GM12878 (cell line): ENCODE measurements around the gene LMX1A. TPM values are rescaled to one million over a fixed set of nuclear protein-coding genes. Genes with fewer than 3 reads are reported as not detected.

Source experiments
- ATAC-seq: fragments of 200-7000 bp; cut with Tn5 transposase; 3 replicates; pipeline ENCODE4 v1.9.1; 2020; ENCODE audit warnings: mild to moderate bottlenecking, moderate library complexity
- BruUV-seq: library from RNA; stranded (reverse); fragments of 400-500 nt; replicated peaks from 2 replicates; lab custom pipeline; 2021; lab: Mats Ljungman, UMichigan
- CTCF ChIA-PET: fragments of 300-600 bp; sonication (Branson Sonifier 250); formaldehyde crosslinking; extraction: SDS; loops from one replicate; lab custom pipeline; 2021; ENCODE audit warnings: inconsistent platforms; lab: Yijun Ruan, JAX
- POLR2A ChIA-PET: fragments of 350-600 bp; formaldehyde crosslinking; extraction: SDS; loops from one replicate; lab custom pipeline; 2021; ENCODE audit warnings: inconsistent platforms; lab: Charles Lee
- RAD21 ChIA-PET: fragments of 300-600 bp; sonication (Branson Sonifier 250); formaldehyde crosslinking; loops from one replicate; lab custom pipeline; 2023; ENCODE audit warnings: antibody characterized with exemption; ENCODE audit not compliant: unreplicated experiment; lab: Charles Lee
- SMC1A ChIA-PET: fragments of 300-600 bp; sonication (Branson Sonifier 250); formaldehyde crosslinking; loops from one replicate; lab custom pipeline; 2023; ENCODE audit not compliant: unreplicated experiment, uncharacterized antibody; lab: Charles Lee
- DNase-seq: peaks from one replicate; pipeline ENCODE4 v3.0.0-alpha.2; 2011; ENCODE audit warnings: low read depth, low spot score
- FAIRE-seq: peaks from 3 replicates; lab custom pipeline; 2011; peaks lifted over from hg19 to GRCh38; lab: Jason Lieb, UNC
- H2AFZ ChIP-seq: 2 replicates; pipeline ENCODE4 v1.6.0; 2011; ENCODE audit warnings: low read depth, low read length, control low read depth; ENCODE audit not compliant: control insufficient read depth
- H3K27ac ChIP-seq: 2 replicates; pipeline ENCODE4 v1.5.1; 2011; ENCODE audit warnings: control low read depth; ENCODE audit not compliant: control insufficient read depth, insufficient read depth
- H3K27me3 ChIP-seq, 2 experiments: replicated peaks in 1 of 2; 2 replicates each; pipeline versions ENCODE4 v1.6.0 to v1.6.1; 2011; ENCODE audit warnings: low read length in 1 of 2; ENCODE audit not compliant: control insufficient read depth in 2 of 2, insufficient read depth in 2 of 2
- H3K36me3 ChIP-seq, 2 experiments: 2 replicates each; pipeline ENCODE4 v1.5.1; 2011; ENCODE audit warnings: low read length in 1 of 2; ENCODE audit not compliant: control insufficient read depth in 2 of 2, insufficient read depth in 2 of 2
- H3K4me1 ChIP-seq: 2 replicates; pipeline ENCODE4 v1.6.1; 2011; ENCODE audit warnings: mild to moderate bottlenecking, low read length, moderate library complexity, mixed read lengths; ENCODE audit not compliant: control insufficient read depth, insufficient read depth
- H3K4me2 ChIP-seq: 2 replicates; pipeline ENCODE4 v1.6.0; 2011; ENCODE audit warnings: control low read depth; ENCODE audit not compliant: control insufficient read depth, insufficient read depth
- H3K4me3 ChIP-seq: fragments of 200-600 bp; sonication (generic); 2 replicates; pipeline ENCODE4 v1.5.1; 2016
- H3K79me2 ChIP-seq: 2 replicates; pipeline ENCODE4 v1.6.0; 2011; ENCODE audit warnings: low read length; ENCODE audit not compliant: control insufficient read depth, insufficient read depth
- H3K9ac ChIP-seq: 2 replicates; pipeline ENCODE4 v1.8.0; 2011; ENCODE audit warnings: low read length, control low read depth, mixed read lengths; ENCODE audit not compliant: control insufficient read depth, insufficient read depth
- H3K9me3 ChIP-seq: replicated peaks from 3 replicates; pipeline ENCODE4 v1.5.1; 2011; ENCODE audit warnings: mild to moderate bottlenecking, low read length; ENCODE audit not compliant: control insufficient read depth, insufficient read depth
- H4K20me1 ChIP-seq: 2 replicates; pipeline ENCODE4 v1.6.0; 2011; ENCODE audit not compliant: control insufficient read depth, insufficient read depth
- ASH2L ChIP-seq: fragments of 300-600, 200-600 bp; sonication (generic); IDR thresholded peaks from 2 replicates; pipeline ENCODE4 v1.6.1; 2017; ENCODE audit warnings: low read depth, mild to moderate bottlenecking, borderline replicate concordance
- ATF2 ChIP-seq: IDR thresholded peaks from 2 replicates; pipeline ENCODE4 v1.6.1; 2012; ENCODE audit warnings: low read length, inconsistent platforms
- BMI1 ChIP-seq: fragments of 450-650 bp; IDR thresholded peaks from 2 replicates; pipeline ENCODE4 v1.6.1; 2016; ENCODE audit warnings: mild to moderate bottlenecking, moderate library complexity, borderline replicate concordance
- CBX5 ChIP-seq: sonication (generic); IDR thresholded peaks from 2 replicates; pipeline ENCODE4 v1.6.1; 2016; ENCODE audit warnings: low read depth, moderate library complexity, mild to moderate bottlenecking, inconsistent platforms
- CREB1 ChIP-seq: IDR thresholded peaks from 2 replicates; pipeline ENCODE4 v1.6.1; 2012; ENCODE audit warnings: low read depth, mild to moderate bottlenecking, inconsistent platforms
- FOS ChIP-seq: IDR thresholded peaks from 3 replicates; pipeline ENCODE4 v1.6.1; 2011; ENCODE audit warnings: borderline replicate concordance; ENCODE audit not compliant: insufficient read length; ENCODE audit errors: extremely low read depth
- FOXM1 ChIP-seq: IDR thresholded peaks from 2 replicates; pipeline ENCODE4 v1.6.1; 2012; ENCODE audit warnings: low read depth, mild to moderate bottlenecking, inconsistent platforms, low read length, moderate library complexity
- IKZF1 ChIP-seq: fragments of 450-650 bp; conservative IDR thresholded peaks from 2 replicates; pipeline ENCODE4 v1.6.1; 2017; ENCODE audit warnings: antibody characterized with exemption, mild to moderate bottlenecking
- MXI1 ChIP-seq: fragments of 150-350 bp; IDR thresholded peaks from 2 replicates; pipeline ENCODE4 v1.6.1; 2011; ENCODE audit warnings: low read depth, mild to moderate bottlenecking, inconsistent platforms, low read length, improper control_type of control experiment
- POLR2AphosphoS5 ChIP-seq: IDR thresholded peaks from 2 replicates; pipeline ENCODE4 v1.6.1; 2011; ENCODE audit warnings: mild to moderate bottlenecking, low read length, inconsistent platforms
- RCOR1 ChIP-seq: conservative IDR thresholded peaks from 2 replicates; pipeline ENCODE4 v1.6.1; 2012; ENCODE audit warnings: low read depth, low read length, improper control_type of control experiment
- RELA ChIP-seq: fragments of 450-650 bp; IDR thresholded peaks from 2 replicates; pipeline ENCODE4 v1.8.0; 2014; ENCODE audit warnings: borderline replicate concordance; ENCODE audit not compliant: partially characterized antibody
- SKIL ChIP-seq: fragments of 450-650 bp; IDR thresholded peaks from 2 replicates; pipeline ENCODE4 v1.6.1; 2017; ENCODE audit warnings: mild to moderate bottlenecking, low read depth, inconsistent platforms; ENCODE audit not compliant: poor library complexity, severe bottlenecking
- SUZ12 ChIP-seq: fragments of 200-600 bp; sonication (generic); IDR thresholded peaks from one replicate; pipeline ENCODE4 v1.6.1; 2018; ENCODE audit warnings: antibody characterized with exemption, mild to moderate bottlenecking; ENCODE audit not compliant: unreplicated experiment
- TAF1 ChIP-seq: IDR thresholded peaks from 2 replicates; pipeline ENCODE4 v1.6.1; 2011; ENCODE audit warnings: mild to moderate bottlenecking, low read depth, low read length, borderline replicate concordance
- TARDBP ChIP-seq: IDR thresholded peaks from 2 replicates; pipeline ENCODE4 v1.6.1; 2016; ENCODE audit warnings: borderline replicate concordance
- ZNF384 ChIP-seq: IDR thresholded peaks from 2 replicates; pipeline ENCODE4 v1.6.1; 2012; ENCODE audit warnings: low read depth, mild to moderate bottlenecking, low read length, improper control_type of control experiment, borderline replicate concordance
- WGBS: methylation state at CpG from one replicate; pipeline ENCODE4 v1.1.6; 2016; ENCODE audit warnings: low lambda C conversion rate; ENCODE audit not compliant: insufficient replicate concordance, insufficient coverage; ENCODE audit errors: missing lambda C conversion rate; 5-methylcytosine and 5-hydroxymethylcytosine counted together
- in situ Hi-C: fragments of 300-500 bp; cut with MboI; formaldehyde crosslinking; loops from 9 replicates; pipeline ENCODE4 v1.14.3; 2018; ENCODE audit warnings: mixed read lengths
- intact Hi-C: fragments of 100-400 bp; cut with micrococcal nuclease; formaldehyde crosslinking; loops from one replicate; pipeline ENCODE4 v1.14.2; 2022; ENCODE audit not compliant: unreplicated experiment
- polyA plus RNA-seq, 11 experiments: library from polyadenylated mRNA; depleted of rRNA in 4 of 11; unstranded in 6 of 11; stranded (reverse) in 5 of 11; fragments of >200 nt; fragmentation: Nextera tagmentation in 4 of 11; fragmentation: Illumina TruSeq in 1 of 11; extraction: Ambion mirVana in 4 of 11; extraction: Trizol in 1 of 11; gene quantifications; 1 replicate in 1 of 11; 2 replicates in 10 of 11; pipeline versions ENCODE4 v1.2.1 to v1.2.3, GENCODE V29; 2011 to 2016; ENCODE audit warnings: inconsistent platforms in 2 of 11, missing spikeins in 2 of 11, low read depth in 1 of 11
- total RNA-seq, 4 experiments: library from RNA; depleted of rRNA in 3 of 4; stranded (reverse); fragments of >200 nt in 3 of 4; fragmentation: Illumina TruSeq in 1 of 4; extraction: Trizol in 1 of 4; gene quantifications; 2 replicates each; pipeline versions ENCODE4 v1.2.1 to v1.2.3, GENCODE V29; 2013 to 2021

The LMX1A gene
- total and polyA plus RNA-seq, 10 of the 15 experiments (the other 5 are each of a cell fraction or from before 2014, with no cell fraction given): not detected

- H3K27me3 ChIP-seq: peaks cover 10 to 15% of the 10 kb centered on the region in 2 experiments
- CTCF ChIA-PET: interaction anchor here (4.1 kb wide), 1 partner anchor 15 kb away, joined by 15 read pairs; no protein-coding TSS in a partner anchor
- H3K27ac ChIP-seq: no peak overlapping the region
- DNase-seq: no peak
- no peaks in the 10 kb centered on the region for H3K4me1 ChIP-seq
- intact Hi-C loops: no loop called here
- H3K79me2 ChIP-seq: no peaks in the 10 kb centered on the region
- no peaks in the 10 kb centered on the region for H3K36me3 ChIP-seq
- H3K4me3 ChIP-seq: no peak overlapping the region
- no peak for TF ChIP-seq TARDBP
- no peak for TF ChIP-seq CREB1
- no peak for TF ChIP-seq IKZF1
- no peak for TF ChIP-seq ASH2L
- TF ChIP-seq TAF1: no peak
- TF ChIP-seq ATF2: no peak
- no peak for TF ChIP-seq CBX5
- TF ChIP-seq ZNF384: no peak
- no peak for TF ChIP-seq FOXM1
- TF ChIP-seq SUZ12: no peak
- no peak for TF ChIP-seq BMI1
- TF ChIP-seq FOS: no peak
- TF ChIP-seq MXI1: no peak
- TF ChIP-seq SKIL: no peak
- TF ChIP-seq POLR2AphosphoS5: no peak
- no peak for TF ChIP-seq RCOR1
- TF ChIP-seq RELA: no peak
- H3K9ac ChIP-seq: no peak overlapping the region
- in situ Hi-C loops: no loop called here
- no peaks in the 10 kb centered on the region for H3K9me3 ChIP-seq
- RAD21 ChIA-PET: no interaction called here
- ATAC-seq: no peak
- WGBS: 14% methylated on average over 20 of the region's 20 CpGs
- no peak overlapping the region for H2AFZ ChIP-seq
- H3K4me2 ChIP-seq: no peak overlapping the region
- BruUV-seq: no TSS peak
- no peak for FAIRE-seq
- SMC1A ChIA-PET: no interaction called here
- H4K20me1 ChIP-seq: no peaks in the 10 kb centered on the region
- POLR2A ChIA-PET: no interaction called here
Observed at GRCh38 chr1:165351863-165352441, 4.6 kb downstream of the LMX1A start.
